ENCODE measurements around the gene ZMYM3.

ZMYM3 gene

GRCh38 chrX:71296806-71297205, 42.9 kb upstream of the ZMYM3 start:
- DNase-seq: no peak
- TF ChIP-seq, protein P1, sequence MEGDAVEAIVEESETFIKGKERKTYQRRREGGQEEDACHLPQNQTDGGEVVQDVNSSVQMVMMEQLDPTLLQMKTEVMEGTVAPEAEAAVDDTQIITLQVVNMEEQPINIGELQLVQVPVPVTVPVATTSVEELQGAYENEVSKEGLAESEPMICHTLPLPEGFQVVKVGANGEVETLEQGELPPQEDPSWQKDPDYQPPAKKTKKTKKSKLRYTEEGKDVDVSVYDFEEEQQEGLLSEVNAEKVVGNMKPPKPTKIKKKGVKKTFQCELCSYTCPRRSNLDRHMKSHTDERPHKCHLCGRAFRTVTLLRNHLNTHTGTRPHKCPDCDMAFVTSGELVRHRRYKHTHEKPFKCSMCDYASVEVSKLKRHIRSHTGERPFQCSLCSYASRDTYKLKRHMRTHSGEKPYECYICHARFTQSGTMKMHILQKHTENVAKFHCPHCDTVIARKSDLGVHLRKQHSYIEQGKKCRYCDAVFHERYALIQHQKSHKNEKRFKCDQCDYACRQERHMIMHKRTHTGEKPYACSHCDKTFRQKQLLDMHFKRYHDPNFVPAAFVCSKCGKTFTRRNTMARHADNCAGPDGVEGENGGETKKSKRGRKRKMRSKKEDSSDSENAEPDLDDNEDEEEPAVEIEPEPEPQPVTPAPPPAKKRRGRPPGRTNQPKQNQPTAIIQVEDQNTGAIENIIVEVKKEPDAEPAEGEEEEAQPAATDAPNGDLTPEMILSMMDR (IDR thresholded peaks at IDR 0.05; ENCODE audit: low read depth, low read length, missing control alignments): no peak
- Histone ChIP-seq H3K27me3 (replicated peaks) (no peaks in the 10 kb centered on the region), H3K27ac (no peak overlapping the region), H3K36me3 (replicated peaks) (peaks cover 66% of the 10 kb centered on the region), H3K4me3 (ENCODE audit: low read depth, low read length) (no peak overlapping the region)
- in situ Hi-C loops (cut with HindIII; ENCODE audit: low pct_ligation_motif_present, low sequenced_read_pairs): no loop called here

GRCh38 chrX:71292669-71293365, 38.9 kb upstream of the ZMYM3 start:
- Histone ChIP-seq H3K36me3 (replicated peaks) (peaks cover 44% of the 10 kb centered on the region), H3K27ac (peak overlapping the region; percentile 42), H3K27me3 (replicated peaks) (no peaks in the 10 kb centered on the region), H3K4me3 (ENCODE audit: low read depth, low read length) (no peak overlapping the region)
- peak; percentile 40 for DNase-seq
- TF ChIP-seq, protein P1 (IDR thresholded peaks at IDR 0.05; ENCODE audit: low read depth, low read length, missing control alignments): no peak
- in situ Hi-C loops (cut with HindIII; ENCODE audit: low pct_ligation_motif_present, low sequenced_read_pairs): no loop called here

DNA sequence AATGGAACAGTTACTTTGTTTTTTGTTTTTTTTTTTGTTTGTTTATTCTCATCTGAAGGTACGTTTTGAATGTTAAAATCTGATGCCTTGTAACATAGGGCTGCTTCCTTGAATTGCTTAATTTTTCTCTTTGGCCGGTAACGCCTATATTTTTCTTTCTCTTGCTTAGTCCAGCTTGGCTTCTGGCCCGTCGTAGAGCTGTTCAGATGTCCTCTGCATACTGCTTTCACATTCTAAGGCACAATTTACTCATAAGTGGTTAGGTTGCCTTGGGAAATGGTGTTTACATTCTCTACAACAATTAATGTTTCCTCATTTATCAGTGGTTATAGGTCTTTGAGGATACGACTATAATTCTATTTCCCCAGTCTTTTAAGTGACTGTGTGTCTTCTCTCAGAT, 37.4 kb upstream of the ZMYM3 start:
- H3K36me3 ChIP-seq (replicated peaks): peaks cover 31% of the 10 kb centered on the region
- no peak overlapping the region for H3K4me3 ChIP-seq (ENCODE audit: low read depth, low read length)
- H3K27me3 ChIP-seq (replicated peaks): no peaks in the 10 kb centered on the region
- TF ChIP-seq, protein P1 (IDR thresholded peaks at IDR 0.05; ENCODE audit: low read depth, low read length, missing control alignments): no peak
- DNase-seq: no peak
- in situ Hi-C loops (cut with HindIII; ENCODE audit: low pct_ligation_motif_present, low sequenced_read_pairs): no loop called here
- H3K27ac ChIP-seq: no peak overlapping the region

GRCh38 chrX:71285929-71286328, 32.0 kb upstream of the ZMYM3 start:
- H3K4me3 ChIP-seq (ENCODE audit: low read depth, low read length): peak overlapping the region; percentile 77
- in situ Hi-C loops (cut with HindIII; ENCODE audit: low pct_ligation_motif_present, low sequenced_read_pairs): no loop called here
- H3K27me3 ChIP-seq (replicated peaks): no peaks in the 10 kb centered on the region
- no peak for DNase-seq
- H3K36me3 ChIP-seq (replicated peaks): peaks cover 3% of the 10 kb centered on the region
- no peak overlapping the region for H3K27ac ChIP-seq
- TF ChIP-seq, protein P1 (IDR thresholded peaks at IDR 0.05; ENCODE audit: low read depth, low read length, missing control alignments): no peak

DNA sequence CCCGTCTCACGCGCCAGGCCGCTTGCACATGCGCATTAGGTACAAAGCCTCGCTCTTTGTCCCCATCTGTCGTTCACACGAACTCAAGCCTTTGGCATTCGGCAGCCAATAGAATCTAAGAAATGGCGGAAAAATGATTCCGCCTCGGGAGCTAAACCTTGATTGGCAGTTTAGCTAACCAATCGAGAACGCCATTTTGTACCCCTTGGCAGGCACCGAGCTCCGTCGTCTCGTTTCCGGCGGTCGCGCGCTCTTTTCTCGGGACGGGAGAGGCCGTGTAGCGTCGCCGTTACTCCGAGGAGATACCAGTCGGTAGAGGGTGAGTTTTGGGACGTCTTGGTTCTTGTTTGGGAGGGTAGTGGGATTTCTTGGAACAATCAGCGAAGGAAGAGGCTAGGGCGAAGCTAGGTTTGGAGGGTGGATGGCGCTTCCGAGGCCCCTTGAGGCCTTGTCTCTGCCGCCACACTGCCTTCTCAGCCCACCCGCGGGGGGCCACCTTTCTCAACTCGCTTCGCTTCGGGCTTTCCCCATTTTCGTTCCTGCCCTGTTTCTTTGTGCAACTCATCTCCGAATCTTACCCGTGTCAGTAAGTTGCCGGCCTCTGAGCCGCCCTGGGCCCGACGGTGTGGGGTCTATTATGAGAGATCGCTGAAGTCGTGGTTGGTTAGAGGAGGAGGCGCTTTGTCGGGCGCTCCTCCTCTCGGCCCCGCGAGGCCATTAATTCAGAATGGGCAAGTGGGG, 29.6 kb upstream of the ZMYM3 start, which contains the start of gene NONO:
Gene NONO, plus strand, starts transcription at position 233 of the 741 bp plus-strand sequence. CDS start 7,003 bp downstream, outside the sequence.
- Histone ChIP-seq H3K36me3 (replicated peaks) (no peaks in the 10 kb centered on the region), H3K4me3 (ENCODE audit: low read depth, low read length) (peak within 1 kb of the TSS; percentile 77), H3K27me3 (replicated peaks) (no peaks in the 10 kb centered on the region), H3K27ac (peak within 1 kb of the TSS; percentile 95)
- in situ Hi-C loops (cut with HindIII; ENCODE audit: low pct_ligation_motif_present, low sequenced_read_pairs): no loop called here
- TF ChIP-seq, protein P1 (IDR thresholded peaks at IDR 0.05; ENCODE audit: low read depth, low read length, missing control alignments): peak; percentile 22
- peak; percentile 96 for DNase-seq

Data from brain microvascular endothelial cell (primary cell).